ENCODE results near the gene SYNPR. TPM values are rescaled to one million over a fixed set of nuclear protein-coding genes. Genes with fewer than 3 reads are reported as not detected.

Gene SYNPR
- total RNA-seq, 1 experiment from 2014 or later, result 0.85 TPM

DNA sequence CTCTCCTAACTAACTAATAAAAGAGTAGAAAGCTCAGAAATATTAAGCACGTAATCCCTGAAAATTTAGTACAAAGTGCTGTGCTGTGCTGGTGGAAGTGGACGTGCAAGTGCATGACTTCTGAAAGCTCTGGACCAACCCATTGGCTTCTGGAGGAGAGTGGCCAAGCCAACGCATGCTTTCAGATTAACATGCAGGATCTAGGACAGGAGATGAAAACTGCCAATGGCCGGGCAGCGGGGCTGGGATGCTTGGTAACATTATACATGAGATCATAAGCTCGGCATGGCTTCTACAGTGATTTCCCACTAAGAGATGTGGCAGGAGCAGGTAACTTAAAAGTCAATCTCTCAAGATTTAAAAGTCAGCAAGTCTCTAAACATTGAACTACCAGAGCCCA lies 203.5 kb downstream of the SYNPR start:
- no peak for DNase-seq (ENCODE audit: low spot score)
- no peak for TF ChIP-seq KAT7 (CRISPR knock-in tag; IDR thresholded peaks at IDR 0.05; ENCODE audit: borderline replicate concordance)
- TF ChIP-seq, protein P1, sequence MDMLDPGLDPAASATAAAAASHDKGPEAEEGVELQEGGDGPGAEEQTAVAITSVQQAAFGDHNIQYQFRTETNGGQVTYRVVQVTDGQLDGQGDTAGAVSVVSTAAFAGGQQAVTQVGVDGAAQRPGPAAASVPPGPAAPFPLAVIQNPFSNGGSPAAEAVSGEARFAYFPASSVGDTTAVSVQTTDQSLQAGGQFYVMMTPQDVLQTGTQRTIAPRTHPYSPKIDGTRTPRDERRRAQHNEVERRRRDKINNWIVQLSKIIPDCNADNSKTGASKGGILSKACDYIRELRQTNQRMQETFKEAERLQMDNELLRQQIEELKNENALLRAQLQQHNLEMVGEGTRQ (CRISPR knock-in tag; IDR thresholded peaks at IDR 0.05), result no peak
- TF ChIP-seq FOXP4 (CRISPR knock-in tag; IDR thresholded peaks at IDR 0.05), result no peak
- TF ChIP-seq, protein P2, sequence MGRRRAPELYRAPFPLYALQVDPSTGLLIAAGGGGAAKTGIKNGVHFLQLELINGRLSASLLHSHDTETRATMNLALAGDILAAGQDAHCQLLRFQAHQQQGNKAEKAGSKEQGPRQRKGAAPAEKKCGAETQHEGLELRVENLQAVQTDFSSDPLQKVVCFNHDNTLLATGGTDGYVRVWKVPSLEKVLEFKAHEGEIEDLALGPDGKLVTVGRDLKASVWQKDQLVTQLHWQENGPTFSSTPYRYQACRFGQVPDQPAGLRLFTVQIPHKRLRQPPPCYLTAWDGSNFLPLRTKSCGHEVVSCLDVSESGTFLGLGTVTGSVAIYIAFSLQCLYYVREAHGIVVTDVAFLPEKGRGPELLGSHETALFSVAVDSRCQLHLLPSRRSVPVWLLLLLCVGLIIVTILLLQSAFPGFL (CRISPR knock-in tag; IDR thresholded peaks at IDR 0.05; ENCODE audit: borderline replicate concordance), result no peak
- no peak for TF ChIP-seq CREM (CRISPR knock-in tag; IDR thresholded peaks at IDR 0.05)
- no peak for TF ChIP-seq ZNF416 (CRISPR knock-in tag; IDR thresholded peaks at IDR 0.05)
- no peak for TF ChIP-seq SMAD3 (CRISPR knock-in tag; IDR thresholded peaks at IDR 0.05; ENCODE audit: borderline replicate concordance)
- TF ChIP-seq, protein P3, sequence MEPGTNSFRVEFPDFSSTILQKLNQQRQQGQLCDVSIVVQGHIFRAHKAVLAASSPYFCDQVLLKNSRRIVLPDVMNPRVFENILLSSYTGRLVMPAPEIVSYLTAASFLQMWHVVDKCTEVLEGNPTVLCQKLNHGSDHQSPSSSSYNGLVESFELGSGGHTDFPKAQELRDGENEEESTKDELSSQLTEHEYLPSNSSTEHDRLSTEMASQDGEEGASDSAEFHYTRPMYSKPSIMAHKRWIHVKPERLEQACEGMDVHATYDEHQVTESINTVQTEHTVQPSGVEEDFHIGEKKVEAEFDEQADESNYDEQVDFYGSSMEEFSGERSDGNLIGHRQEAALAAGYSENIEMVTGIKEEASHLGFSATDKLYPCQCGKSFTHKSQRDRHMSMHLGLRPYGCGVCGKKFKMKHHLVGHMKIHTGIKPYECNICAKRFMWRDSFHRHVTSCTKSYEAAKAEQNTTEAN (CRISPR knock-in tag; IDR thresholded peaks at IDR 0.05), result no peak
- TF ChIP-seq SOX15 (CRISPR knock-in tag; IDR thresholded peaks at IDR 0.05), result no peak
- TF ChIP-seq FOXP1 (CRISPR knock-in tag; IDR thresholded peaks at IDR 0.05; ENCODE audit: borderline replicate concordance), result no peak
- no peak for TF ChIP-seq FOXK1 (CRISPR knock-in tag; IDR thresholded peaks at IDR 0.05)
- TF ChIP-seq EMX1 (CRISPR knock-in tag; IDR thresholded peaks at IDR 0.05), result no peak
- TF ChIP-seq, protein P4, sequence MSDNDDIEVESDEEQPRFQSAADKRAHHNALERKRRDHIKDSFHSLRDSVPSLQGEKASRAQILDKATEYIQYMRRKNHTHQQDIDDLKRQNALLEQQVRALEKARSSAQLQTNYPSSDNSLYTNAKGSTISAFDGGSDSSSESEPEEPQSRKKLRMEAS (CRISPR knock-in tag; IDR thresholded peaks at IDR 0.05), result no peak
- TF ChIP-seq ZMAT4 (CRISPR knock-in tag; IDR thresholded peaks at IDR 0.05), result no peak
- TF ChIP-seq, protein P5, sequence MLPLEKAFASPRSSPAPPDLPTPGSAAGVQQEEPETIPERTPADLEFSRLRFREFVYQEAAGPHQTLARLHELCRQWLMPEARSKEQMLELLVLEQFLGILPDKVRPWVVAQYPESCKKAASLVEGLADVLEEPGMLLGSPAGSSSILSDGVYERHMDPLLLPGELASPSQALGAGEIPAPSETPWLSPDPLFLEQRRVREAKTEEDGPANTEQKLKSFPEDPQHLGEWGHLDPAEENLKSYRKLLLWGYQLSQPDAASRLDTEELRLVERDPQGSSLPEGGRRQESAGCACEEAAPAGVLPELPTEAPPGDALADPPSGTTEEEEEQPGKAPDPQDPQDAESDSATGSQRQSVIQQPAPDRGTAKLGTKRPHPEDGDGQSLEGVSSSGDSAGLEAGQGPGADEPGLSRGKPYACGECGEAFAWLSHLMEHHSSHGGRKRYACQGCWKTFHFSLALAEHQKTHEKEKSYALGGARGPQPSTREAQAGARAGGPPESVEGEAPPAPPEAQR (CRISPR knock-in tag; IDR thresholded peaks at IDR 0.05), result no peak
- Mint-ChIP-seq H3K4me1 (no peaks in the 10 kb centered on the region), H3K27me3 (ENCODE audit: low read depth) (no peaks in the 10 kb centered on the region), H3K9me3 (no peaks in the 10 kb centered on the region), H3K4me3 (no peak overlapping the region), H3K27ac (no peak overlapping the region), H3K36me3 (no peaks in the 10 kb centered on the region)
- ATAC-seq, result no peak
- POLR2A ChIA-PET, result no interaction called here
- CTCF ChIA-PET, result no interaction called here

DNA sequence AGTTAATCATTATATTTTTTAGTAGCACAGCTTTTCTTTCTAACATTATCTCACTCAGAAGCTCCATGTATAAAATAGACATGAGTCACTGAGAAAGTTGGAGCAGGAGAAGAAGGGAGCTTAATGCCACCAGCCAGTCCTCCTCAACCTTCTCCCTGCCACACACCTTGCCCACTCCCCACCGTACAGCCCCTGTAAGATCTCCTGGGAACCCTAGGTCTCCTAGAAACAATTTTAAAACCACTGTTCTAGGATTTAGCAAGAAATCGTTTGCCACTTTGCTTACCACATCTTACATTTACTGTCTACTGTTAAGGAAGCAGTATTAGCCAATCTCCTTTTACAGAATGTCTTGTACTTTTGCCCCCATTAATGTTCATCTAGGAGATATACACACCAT lies 204.2 kb downstream of the SYNPR start:
- ChIA-PET POLR2A (no interaction called here), CTCF (no interaction called here)
- TF ChIP-seq E2F5 (CRISPR knock-in tag; IDR thresholded peaks at IDR 0.05) (no peak), PRRX2 (CRISPR knock-in tag; IDR thresholded peaks at IDR 0.05) (no peak), ESRRA (CRISPR knock-in tag; IDR thresholded peaks at IDR 0.05; ENCODE audit: borderline replicate concordance) (no peak), MYBL2 (CRISPR knock-in tag; IDR thresholded peaks at IDR 0.05) (no peak), ELF4 (CRISPR knock-in tag; IDR thresholded peaks at IDR 0.05; ENCODE audit: low read depth) (no peak), USF1 (CRISPR knock-in tag; IDR thresholded peaks at IDR 0.05) (no peak), ZNF317 (CRISPR knock-in tag; IDR thresholded peaks at IDR 0.05; ENCODE audit: borderline replicate concordance, low read depth) (no peak), CREM (CRISPR knock-in tag; IDR thresholded peaks at IDR 0.05) (no peak)
- TF ChIP-seq, protein P6, sequence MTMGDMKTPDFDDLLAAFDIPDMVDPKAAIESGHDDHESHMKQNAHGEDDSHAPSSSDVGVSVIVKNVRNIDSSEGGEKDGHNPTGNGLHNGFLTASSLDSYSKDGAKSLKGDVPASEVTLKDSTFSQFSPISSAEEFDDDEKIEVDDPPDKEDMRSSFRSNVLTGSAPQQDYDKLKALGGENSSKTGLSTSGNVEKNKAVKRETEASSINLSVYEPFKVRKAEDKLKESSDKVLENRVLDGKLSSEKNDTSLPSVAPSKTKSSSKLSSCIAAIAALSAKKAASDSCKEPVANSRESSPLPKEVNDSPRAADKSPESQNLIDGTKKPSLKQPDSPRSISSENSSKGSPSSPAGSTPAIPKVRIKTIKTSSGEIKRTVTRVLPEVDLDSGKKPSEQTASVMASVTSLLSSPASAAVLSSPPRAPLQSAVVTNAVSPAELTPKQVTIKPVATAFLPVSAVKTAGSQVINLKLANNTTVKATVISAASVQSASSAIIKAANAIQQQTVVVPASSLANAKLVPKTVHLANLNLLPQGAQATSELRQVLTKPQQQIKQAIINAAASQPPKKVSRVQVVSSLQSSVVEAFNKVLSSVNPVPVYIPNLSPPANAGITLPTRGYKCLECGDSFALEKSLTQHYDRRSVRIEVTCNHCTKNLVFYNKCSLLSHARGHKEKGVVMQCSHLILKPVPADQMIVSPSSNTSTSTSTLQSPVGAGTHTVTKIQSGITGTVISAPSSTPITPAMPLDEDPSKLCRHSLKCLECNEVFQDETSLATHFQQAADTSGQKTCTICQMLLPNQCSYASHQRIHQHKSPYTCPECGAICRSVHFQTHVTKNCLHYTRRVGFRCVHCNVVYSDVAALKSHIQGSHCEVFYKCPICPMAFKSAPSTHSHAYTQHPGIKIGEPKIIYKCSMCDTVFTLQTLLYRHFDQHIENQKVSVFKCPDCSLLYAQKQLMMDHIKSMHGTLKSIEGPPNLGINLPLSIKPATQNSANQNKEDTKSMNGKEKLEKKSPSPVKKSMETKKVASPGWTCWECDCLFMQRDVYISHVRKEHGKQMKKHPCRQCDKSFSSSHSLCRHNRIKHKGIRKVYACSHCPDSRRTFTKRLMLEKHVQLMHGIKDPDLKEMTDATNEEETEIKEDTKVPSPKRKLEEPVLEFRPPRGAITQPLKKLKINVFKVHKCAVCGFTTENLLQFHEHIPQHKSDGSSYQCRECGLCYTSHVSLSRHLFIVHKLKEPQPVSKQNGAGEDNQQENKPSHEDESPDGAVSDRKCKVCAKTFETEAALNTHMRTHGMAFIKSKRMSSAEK (CRISPR knock-in tag; IDR thresholded peaks at IDR 0.05; ENCODE audit: borderline replicate concordance), result no peak

More for the DNA sequence above, 204.2 kb downstream of the SYNPR start:
- H3K4me3 Mint-ChIP-seq, result no peak overlapping the region
- no peaks in the 10 kb centered on the region for H3K9me3 Mint-ChIP-seq
- no peaks in the 10 kb centered on the region for H3K27me3 Mint-ChIP-seq (ENCODE audit: low read depth)
- no peak overlapping the region for H3K27ac Mint-ChIP-seq
- H3K36me3 Mint-ChIP-seq, result no peaks in the 10 kb centered on the region
- DNase-seq (ENCODE audit: low spot score) (no peak), ATAC-seq (no peak)
- H3K4me1 Mint-ChIP-seq, result no peaks in the 10 kb centered on the region

Data from WTC11 (cell line).